Measurements from ENCODE around the gene BICRAL. TPM values are rescaled to one million over a fixed set of nuclear protein-coding genes. Genes with fewer than 3 reads are reported as not detected.
"Not testable (repeated sequence)": the region's sequence is repeated elsewhere in the genome, so short reads cannot be mapped to it uniquely, and the experiment has no call there.

The BICRAL gene
- total and polyA plus RNA-seq, 2 of the 4 experiments (the other 2 are of a cell fraction), result 4.0 to 6.1 TPM

- intact Hi-C loops (cut with micrococcal nuclease), result loop anchor here (10.0 kb wide), 1 partner anchor 819 kb away; no protein-coding TSS in a partner anchor
- H3K18ac ChIP-seq (ENCODE audit: low read depth, low read length); H3K9ac ChIP-seq (ENCODE audit: low read depth, low read length); H4K20me1 ChIP-seq (ENCODE audit: insufficient read depth, low read length); H3K79me1 ChIP-seq (ENCODE audit: low read depth in 1 of 2, low read length in 2 of 2); DNase-seq; H2BK20ac ChIP-seq (ENCODE audit: low read depth, low read length); H2BK15ac ChIP-seq (ENCODE audit: low read depth, low read length); H3K4me3 ChIP-seq (ENCODE audit: insufficient read depth, low read depth, low read length); ATAC-seq (ENCODE audit: low read depth); H2AK5ac ChIP-seq (ENCODE audit: low read depth, low read length); BruUV-seq (replicated peaks); H3K56ac ChIP-seq (ENCODE audit: extremely low read depth, insufficient read depth, low read length); dilution Hi-C loops (cut with HindIII; ENCODE audit: low sequenced_read_pairs, unreplicated experiment); H2BK5ac ChIP-seq (ENCODE audit: low read depth, low read length, poor library complexity, severe bottlenecking); H4K91ac ChIP-seq (ENCODE audit: insufficient read depth, low read depth, low read length); H2AFZ ChIP-seq (replicated peaks; ENCODE audit: low read length, poor library complexity); H2AK9ac ChIP-seq (replicated peaks; ENCODE audit: low read depth, low read length, poor library complexity); H3K9me3 ChIP-seq (ENCODE audit: control insufficient read depth, insufficient read depth, low read length); H4K5ac ChIP-seq (ENCODE audit: low read depth, low read length); CTCF ChIA-PET; H3K23ac ChIP-seq (ENCODE audit: low read depth, low read length); H3K27ac ChIP-seq (ENCODE audit: insufficient read depth, low read length); H3K36me3 ChIP-seq (ENCODE audit: control insufficient read depth, insufficient read depth, low read length); H3K14ac ChIP-seq (replicated peaks; ENCODE audit: low read depth, low read length); POLR2A ChIA-PET (ENCODE audit: unreplicated experiment); H2BK120ac ChIP-seq (ENCODE audit: low read depth, low read length); H4K8ac ChIP-seq (ENCODE audit: low read depth in 2 of 2, low read length in 2 of 2); H3K9me1 ChIP-seq (ENCODE audit: insufficient read depth, low read length); H3K4ac ChIP-seq (ENCODE audit: low read depth, low read length); H3K4me1 ChIP-seq (ENCODE audit: control insufficient read depth, insufficient read depth, low read length); H3K27me3 ChIP-seq (ENCODE audit: control insufficient read depth, insufficient read depth, low read length); H3K4me2 ChIP-seq (ENCODE audit: low read depth, low read length): not testable (repeated sequence)
- WGBS, 2 experiments (ENCODE audit: extremely low coverage in 2 of 2, insufficient read length in 1 of 2), result no CpG with 5 or more reads among the region's 19 CpGs
- in situ Hi-C loops (cut with MboI; ENCODE audit: low sequenced_read_pairs), result loop anchor here (25.0 kb wide), 1 partner anchor 807 kb away; no protein-coding TSS in a partner anchor
Observed at GRCh38 chr6:42894041-42894828, 112.4 kb downstream of the BICRAL start.
